K562 (cell line): ENCODE results near the gene NECTIN4. TPM values are rescaled to one million over a fixed set of nuclear protein-coding genes. Genes with fewer than 3 reads are reported as not detected.

Source experiments
- CHD7 ChIP-seq: fragments of 200-600 bp; sonication (generic); IDR thresholded peaks from one replicate; pipeline ENCODE4 v1.6.1; 2012; ENCODE audit warnings: mild to moderate bottlenecking, low read depth, low read length, inconsistent platforms
- E2F5 ChIP-seq: sonication (generic); formaldehyde crosslinking; IDR thresholded peaks from 2 replicates; pipeline ENCODE4 v1.8.0; 2022; ENCODE audit warnings: mild to moderate bottlenecking, missing genetic modification reagents
- HMG20A ChIP-seq: fragments of 450-650 bp; formaldehyde crosslinking; conservative IDR thresholded peaks from 2 replicates; pipeline ENCODE4 v1.4.0; 2020; ENCODE audit warnings: mild to moderate bottlenecking, mixed read lengths
- HNRNPK ChIP-seq: fragments of 200-400 bp; formaldehyde crosslinking; IDR thresholded peaks from one replicate; pipeline ENCODE4 v1.6.1; 2018; ENCODE audit warnings: mild to moderate bottlenecking, low read depth, low read length; ENCODE audit not compliant: poor library complexity, severe bottlenecking
- MAX ChIP-seq: sonication (generic); formaldehyde crosslinking; IDR thresholded peaks from 2 replicates; pipeline ENCODE4 v1.9.0; 2022; ENCODE audit warnings: mild to moderate bottlenecking, missing genetic modification reagents
- MIER1 ChIP-seq: fragments of 450-650 bp; IDR thresholded peaks from 2 replicates; pipeline ENCODE4 v1.6.1; 2016; ENCODE audit warnings: antibody characterized with exemption, mild to moderate bottlenecking, low read depth
- RBM25 ChIP-seq: fragments of 200-400 bp; formaldehyde crosslinking; IDR thresholded peaks from 2 replicates; pipeline ENCODE4 v1.6.1; 2018; ENCODE audit warnings: low read length, low read depth, moderate library complexity; ENCODE audit not compliant: severe bottlenecking
- RFX5 ChIP-seq: IDR thresholded peaks from 2 replicates; pipeline ENCODE4 v1.6.1; 2011; ENCODE audit warnings: low read depth, mild to moderate bottlenecking, improper control_type of control experiment, low read length
- SETDB1 ChIP-seq: IDR thresholded peaks from one replicate; pipeline ENCODE4 v1.6.1; 2012; ENCODE audit warnings: low read length, control low read depth, inconsistent platforms
- SP2 ChIP-seq: IDR thresholded peaks from 2 replicates; pipeline ENCODE4 v1.6.1; 2011; ENCODE audit warnings: mild to moderate bottlenecking, low read depth, low read length, moderate library complexity; ENCODE audit not compliant: poor library complexity, severe bottlenecking; ENCODE audit errors: extremely low read depth
- TRIM24 ChIP-seq, 2 experiments: fragments of 450-650 bp; IDR thresholded peaks; 2 replicates each; pipeline ENCODE4 v1.6.1; 2016
- VEZF1 ChIP-seq: fragments of 200-800 bp; sonication (Bioruptor generic); IDR thresholded peaks from 2 replicates; pipeline ENCODE4 v1.6.1; 2017; ENCODE audit warnings: missing genetic modification characterization, missing compliant biosample characterization
- ZNF507 ChIP-seq: conservative IDR thresholded peaks from 2 replicates; pipeline ENCODE4 v1.6.1; 2017; ENCODE audit warnings: missing genetic modification characterization, missing compliant biosample characterization
- ZNF778 ChIP-seq: fragments of 450-650 bp; formaldehyde crosslinking; IDR thresholded peaks from 2 replicates; pipeline ENCODE4 v1.4.0; 2020; ENCODE audit warnings: mild to moderate bottlenecking, moderate library complexity
- polyA plus RNA-seq, 8 experiments: library from polyadenylated mRNA; depleted of rRNA in 4 of 8; stranded (reverse) in 5 of 8; unstranded in 3 of 8; fragments of >200 nt; fragmentation: Nextera tagmentation in 2 of 8; fragmentation: Illumina TruSeq in 1 of 8; extraction: Ambion mirVana in 2 of 8; extraction: Trizol in 1 of 8; gene quantifications; 2 replicates each; pipeline versions ENCODE4 v1.2.1 to v1.2.3, GENCODE V29; 2011 to 2014; ENCODE audit warnings: inconsistent platforms in 1 of 8, missing spikeins in 1 of 8
- total RNA-seq, 7 experiments: library from RNA; depleted of rRNA in 6 of 7; stranded (reverse); fragments of >200 nt in 6 of 7; fragmentation: Illumina TruSeq in 2 of 7; extraction: Trizol in 2 of 7; gene quantifications; 2 replicates each; pipeline versions ENCODE4 v1.2.1 to v1.2.3, GENCODE V29; 2011 to 2021; ENCODE audit warnings: low replicate concordance in 1 of 7

Gene NECTIN4
- total and polyA plus RNA-seq, 9 of the 15 experiments (the other 6 are each of a cell fraction or from before 2014, with no cell fraction given), result 0.01 to 0.09 TPM; not detected in 7

- TF ChIP-seq RBM25, result no peak
- no peak for TF ChIP-seq RFX5
- no peak for TF ChIP-seq MIER1
- TF ChIP-seq ZNF778 (CRISPR knock-in tag), result no peak
- TF ChIP-seq CHD7, result no peak
- TF ChIP-seq SP2, result no peak
- no peak for TF ChIP-seq E2F5 (CRISPR knock-in tag)
- no peak for TF ChIP-seq HMG20A (CRISPR knock-in tag)
- peak; percentile 59; the same call in 1 of the 2 replicates for TF ChIP-seq VEZF1 (CRISPR knock-in tag)
- peak; percentile 78 for TF ChIP-seq MAX
- TF ChIP-seq ZNF507 (tag), result no peak
- no peak for TF ChIP-seq SETDB1
- peak; percentile 34 to 48; a peak in 3 of 4 replicates for TF ChIP-seq TRIM24 (IDR thresholded peaks at IDR 0.05)
- no peak for TF ChIP-seq HNRNPK
Measured at GRCh38 chr1:161082996-161083747, 6.2 kb downstream of the NECTIN4 start (continued).
